ENCODE data around the gene PREX1.
"Not testable (repeated sequence)": the region's sequence is repeated elsewhere in the genome, so short reads cannot be mapped to it uniquely, and the experiment has no call there.

The PREX1 gene

DNA sequence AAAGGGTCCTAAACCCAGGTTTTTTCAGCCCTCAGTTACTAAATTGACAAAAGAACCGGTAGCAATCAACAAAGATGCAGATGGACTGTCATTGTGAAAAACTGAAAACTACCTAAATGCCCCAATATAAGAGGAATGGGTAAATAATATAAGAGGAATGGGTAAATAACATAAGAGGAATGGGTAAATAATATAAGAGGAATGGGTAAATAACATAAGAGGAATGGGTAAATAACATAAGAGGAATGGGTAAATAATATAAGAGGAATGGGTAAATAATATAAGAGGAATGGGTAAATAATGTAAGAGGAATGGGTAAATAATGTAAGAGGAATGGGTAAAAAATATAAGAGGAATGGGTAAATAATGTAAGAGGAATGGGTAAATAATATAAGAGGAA, 15.7 kb downstream of the PREX1 start:
- DNase-seq (ENCODE audit: low read depth in 2 of 2) = not testable (repeated sequence)

DNA sequence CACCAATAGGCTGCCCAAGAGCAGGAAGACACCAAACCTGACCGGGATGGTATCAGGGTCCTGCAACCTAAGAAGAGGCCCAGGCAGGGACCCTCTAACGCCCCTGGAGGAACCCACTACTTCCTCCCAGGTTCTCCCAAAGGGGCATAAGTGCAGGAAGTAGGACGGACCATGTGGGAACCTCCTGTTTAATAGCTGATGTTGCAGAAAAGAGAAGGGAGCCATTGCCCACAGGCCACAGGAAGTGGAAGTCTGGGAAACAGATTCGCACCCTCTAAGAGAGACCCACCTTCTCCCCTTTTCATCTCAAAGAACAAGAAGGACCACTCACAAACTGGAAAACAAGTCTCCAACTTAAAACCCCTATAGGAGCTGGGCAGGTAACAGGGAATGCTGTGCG, 18.1 kb downstream of the PREX1 start:
- no peak for DNase-seq (ENCODE audit: low read depth in 2 of 2)

GRCh38 chr20:48808382-48809034, 19.3 kb downstream of the PREX1 start:
- DNase-seq (ENCODE audit: low read depth in 2 of 2) = no peak

GRCh38 chr20:48807586-48808381, 20.0 kb downstream of the PREX1 start:
- DNase-seq (ENCODE audit: low read depth in 2 of 2) = no peak

GRCh38 chr20:48807051-48807450, 20.7 kb downstream of the PREX1 start:
- DNase-seq (ENCODE audit: low read depth in 2 of 2) = no peak

DNA sequence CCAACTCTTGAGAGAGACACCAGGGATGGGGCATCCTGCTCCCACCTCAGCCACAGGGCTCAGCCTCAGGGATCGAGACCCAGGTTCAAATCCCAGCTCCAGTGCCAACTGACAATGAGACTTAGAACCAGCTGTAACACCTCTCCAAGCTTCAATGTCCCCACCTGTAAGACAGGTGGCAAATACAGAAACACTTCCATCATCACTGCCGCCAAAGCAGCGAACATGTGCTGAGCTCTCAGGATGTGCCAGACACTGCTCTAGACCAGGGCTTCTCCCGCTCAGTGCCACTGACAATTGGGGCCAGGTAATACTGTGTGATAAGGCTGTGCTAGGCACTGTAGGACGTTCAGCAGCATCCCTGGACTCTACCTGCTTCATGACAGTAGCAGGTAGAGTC, 22.1 kb downstream of the PREX1 start:
- no peak for DNase-seq (ENCODE audit: low read depth in 2 of 2)

- DNase-seq (ENCODE audit: low read depth in 2 of 2) = no peak
Measured at GRCh38 chr20:48805286-48805685, 22.5 kb downstream of the PREX1 start.

- DNase-seq (ENCODE audit: low read depth in 2 of 2) = no peak
Measured at GRCh38 chr20:48804300-48804980, 23.4 kb downstream of the PREX1 start.

DNA sequence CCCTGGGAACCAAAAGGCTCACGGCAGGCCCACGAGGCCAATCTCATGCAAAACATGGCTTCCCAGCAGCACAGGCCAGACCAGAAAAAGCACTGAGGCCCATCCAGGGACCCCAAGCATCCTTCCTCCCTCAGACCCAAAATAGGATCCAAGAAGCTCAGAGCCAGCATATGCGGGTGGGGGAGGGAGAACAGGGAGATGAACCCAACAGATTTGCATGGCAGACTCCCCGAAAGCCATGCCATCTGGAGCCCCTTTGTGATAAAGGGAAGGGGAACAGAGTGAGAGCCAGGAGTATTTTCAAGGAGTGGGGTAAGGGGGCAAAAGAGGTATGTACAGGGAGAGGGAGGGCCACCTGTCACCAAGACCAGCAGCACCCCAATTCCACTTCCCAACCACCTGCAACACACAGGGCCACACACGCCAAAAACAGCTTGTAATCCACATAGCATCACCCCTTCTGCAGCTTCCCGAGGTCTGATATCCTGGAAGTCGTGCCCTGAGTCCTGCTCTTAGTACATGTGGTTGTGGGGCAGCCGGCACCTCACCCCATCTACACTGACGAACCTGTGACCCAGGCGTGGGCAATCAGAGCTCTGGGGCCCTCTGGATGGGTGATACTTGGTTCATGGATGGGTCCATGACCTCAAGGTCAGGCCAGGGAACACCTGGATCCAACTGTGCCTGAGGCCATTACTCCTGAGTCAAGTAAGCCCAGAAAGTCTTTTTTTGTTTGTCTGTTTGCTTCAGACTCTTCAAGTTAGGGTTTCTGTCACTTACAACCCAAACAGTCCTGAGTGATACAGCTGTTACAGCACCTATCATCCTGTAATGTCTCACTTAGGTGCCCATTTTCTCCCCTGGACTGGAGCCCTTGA, 24.4 kb downstream of the PREX1 start:
- DNase-seq (ENCODE audit: low read depth in 2 of 2) = no peak

- no peak for DNase-seq (ENCODE audit: low read depth in 2 of 2)
Measured at GRCh38 chr20:48802647-48803046, 25.2 kb downstream of the PREX1 start.

- DNase-seq (ENCODE audit: low read depth in 2 of 2) = no peak
Measured at GRCh38 chr20:48802216-48802615, 25.6 kb downstream of the PREX1 start.

- DNase-seq (ENCODE audit: low read depth in 2 of 2) = no peak
Measured at GRCh38 chr20:48801197-48801596, 26.6 kb downstream of the PREX1 start.

GRCh38 chr20:48800177-48800576, 27.6 kb downstream of the PREX1 start:
- no peak for DNase-seq (ENCODE audit: low read depth in 2 of 2)

DNA sequence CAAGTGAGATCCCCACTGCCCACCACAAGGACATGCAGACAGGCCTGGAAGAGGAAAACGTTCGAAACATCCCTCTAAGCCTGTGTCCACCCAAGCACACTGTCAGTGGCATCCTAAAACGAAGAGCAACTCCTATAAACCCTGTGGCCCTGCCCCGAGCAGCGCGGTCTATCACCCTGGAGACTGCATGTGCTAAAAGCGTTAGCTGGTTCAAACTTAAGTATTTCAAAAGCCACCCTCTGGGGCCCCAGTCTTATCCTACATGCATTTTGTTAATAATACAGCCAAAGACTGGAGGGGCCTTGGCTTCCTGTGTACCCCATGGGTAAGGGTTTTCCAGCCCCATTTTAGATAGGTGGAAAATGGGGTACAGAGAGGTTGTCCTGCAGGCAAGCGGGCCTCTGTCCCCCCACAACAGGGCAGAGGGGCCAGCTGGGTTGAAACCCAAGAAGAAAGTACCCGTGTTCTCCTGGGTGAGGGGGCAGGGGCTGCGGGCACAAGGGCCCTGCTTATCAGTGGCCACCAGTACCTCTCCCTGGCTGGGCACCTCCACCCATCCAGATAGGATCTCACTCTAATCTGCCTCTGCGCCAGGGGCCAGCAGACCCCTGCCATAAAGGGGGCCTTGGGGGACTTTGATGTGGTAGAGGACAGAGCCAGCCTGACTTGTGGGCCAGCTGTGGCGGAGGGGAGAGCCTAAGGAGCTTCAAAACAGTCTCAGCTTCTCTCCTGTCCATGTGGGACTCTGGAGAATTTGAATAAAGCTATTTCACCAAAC, 28.3 kb downstream of the PREX1 start:
- DNase-seq (ENCODE audit: low read depth in 2 of 2) = no peak

DNA sequence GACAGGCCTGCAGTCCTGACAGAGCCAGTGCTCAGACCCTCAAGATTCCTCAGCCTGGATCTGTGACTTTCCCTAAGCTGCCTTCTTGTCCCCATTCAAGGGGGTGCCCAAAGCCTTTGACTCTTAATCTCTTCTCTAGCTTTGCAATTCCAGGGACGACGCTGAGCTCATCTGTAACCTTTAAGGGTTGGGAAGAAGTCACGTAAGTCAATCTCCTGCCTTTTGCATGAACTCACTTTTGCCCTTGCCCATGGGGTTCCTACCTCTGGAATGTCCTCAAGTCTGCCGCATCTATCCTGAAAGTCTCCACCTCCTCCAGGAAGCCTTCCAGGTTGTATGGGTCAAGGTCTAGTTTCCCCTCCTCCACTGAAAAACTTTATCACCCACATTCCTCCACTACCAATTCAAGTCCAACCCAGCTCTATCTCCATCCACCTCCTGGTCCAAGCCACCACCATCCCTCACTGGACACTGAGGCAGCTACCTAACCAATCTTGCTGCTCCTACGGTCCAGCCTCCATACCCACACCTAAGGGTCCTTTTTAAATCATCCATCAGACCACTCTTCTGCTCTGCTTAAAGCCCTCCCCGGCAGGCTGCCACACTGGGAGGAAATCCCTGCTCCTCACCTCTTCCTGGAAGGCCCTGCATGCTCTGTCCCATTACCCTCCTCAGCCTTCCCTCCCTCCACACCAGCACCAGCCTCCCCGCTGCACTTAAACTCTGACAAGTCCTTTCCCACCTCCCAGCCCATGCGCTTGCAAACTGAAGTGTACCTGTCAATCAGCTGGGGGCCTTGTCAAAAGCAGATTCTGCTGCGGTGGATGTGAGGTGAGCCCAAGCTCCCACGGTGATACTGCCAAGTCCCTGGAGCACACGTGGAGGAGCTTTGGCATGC, 29.7 kb downstream of the PREX1 start:
- DNase-seq (ENCODE audit: low read depth in 2 of 2) = no peak

DNA sequence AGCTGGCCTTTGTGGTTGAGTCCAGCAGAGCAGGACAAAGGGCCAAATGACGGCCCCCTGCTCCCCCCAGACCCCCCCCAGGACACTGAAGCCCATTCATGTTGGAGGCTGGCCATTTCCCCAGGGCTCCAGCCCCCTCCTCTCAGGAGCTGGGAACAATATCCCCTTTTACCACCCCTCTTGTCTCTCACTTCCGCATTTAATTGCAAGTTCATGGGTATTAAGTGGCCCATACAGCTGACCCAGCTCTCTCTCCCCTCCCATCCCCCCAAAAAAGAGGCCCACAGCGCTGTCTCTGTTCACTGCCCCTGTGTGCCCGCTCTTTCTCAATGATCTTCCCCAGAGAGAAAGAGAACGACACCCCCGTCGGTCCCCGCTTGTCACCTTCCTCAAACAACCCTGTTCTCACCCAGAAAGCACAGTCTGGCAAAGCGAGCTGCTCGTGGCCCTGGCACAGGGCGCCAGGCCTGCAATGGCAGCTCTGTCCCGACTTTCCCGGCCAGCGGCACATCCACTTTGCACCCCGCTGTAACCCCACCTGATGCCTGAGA, 30.4 kb downstream of the PREX1 start:
- no peak for DNase-seq (ENCODE audit: low read depth in 2 of 2)

- no peak for DNase-seq (ENCODE audit: low read depth in 2 of 2)
Measured at GRCh38 chr20:48795732-48796131, 32.1 kb downstream of the PREX1 start.

- DNase-seq (ENCODE audit: low read depth in 2 of 2) = no peak
Measured at GRCh38 chr20:48794816-48795457, 32.9 kb downstream of the PREX1 start.

- no peak for DNase-seq (ENCODE audit: low read depth in 2 of 2)
Measured at GRCh38 chr20:48794360-48794759, 33.4 kb downstream of the PREX1 start.
